ENCODE measurements around the gene EMB. TPM values are rescaled to one million over a fixed set of nuclear protein-coding genes. Genes with fewer than 3 reads are reported as not detected.
"Not testable (repeated sequence)": the region's sequence is repeated elsewhere in the genome, so short reads cannot be mapped to it uniquely, and the experiment has no call there.

Gene EMB
- polyA plus RNA-seq, 3 donors, result 2.8 to 4.4 (median 4.2) TPM

- DNase-seq (ENCODE audit: low read depth in 3 of 3, low spot score in 2 of 3), result not testable (repeated sequence)
These were observed 17.8 kb downstream of the EMB start for GRCh38 chr5:50423100-50423799.

DNA sequence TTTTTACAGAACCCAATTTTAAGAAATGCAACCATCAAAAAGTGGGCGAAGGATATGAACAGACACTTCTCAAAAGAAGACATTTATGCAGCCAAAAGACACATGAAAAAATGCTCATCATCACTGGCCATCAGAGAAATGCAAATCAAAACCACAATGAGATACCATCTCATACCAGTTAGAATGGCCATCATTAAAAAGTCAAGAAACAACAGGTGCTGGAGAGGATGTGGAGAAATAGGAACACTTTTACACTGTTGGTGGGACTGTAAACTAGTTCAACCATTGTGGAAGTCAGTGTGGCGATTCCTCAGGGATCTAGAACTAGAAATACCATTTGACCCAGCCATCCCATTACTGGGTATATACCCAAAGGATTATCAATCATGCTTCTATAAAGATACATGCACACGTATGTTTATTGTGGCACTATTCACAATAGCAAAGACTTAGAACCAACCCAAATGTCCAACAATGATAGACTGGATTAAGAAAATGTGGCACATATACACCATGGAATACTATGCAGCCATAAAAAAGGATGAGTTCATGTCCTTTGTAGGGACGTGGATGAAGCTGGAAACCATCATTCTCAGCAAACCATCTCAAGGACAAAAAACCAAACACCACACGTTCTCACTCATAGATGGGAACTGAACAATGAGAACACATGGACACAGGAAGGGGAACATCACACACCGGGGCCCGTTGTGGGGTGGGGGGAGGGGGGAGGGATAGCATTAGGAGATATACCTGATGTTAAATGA, 19.7 kb downstream of the EMB start:
- DNase-seq (ENCODE audit: low read depth in 3 of 3, low spot score in 2 of 3), result not testable (repeated sequence)

DNA sequence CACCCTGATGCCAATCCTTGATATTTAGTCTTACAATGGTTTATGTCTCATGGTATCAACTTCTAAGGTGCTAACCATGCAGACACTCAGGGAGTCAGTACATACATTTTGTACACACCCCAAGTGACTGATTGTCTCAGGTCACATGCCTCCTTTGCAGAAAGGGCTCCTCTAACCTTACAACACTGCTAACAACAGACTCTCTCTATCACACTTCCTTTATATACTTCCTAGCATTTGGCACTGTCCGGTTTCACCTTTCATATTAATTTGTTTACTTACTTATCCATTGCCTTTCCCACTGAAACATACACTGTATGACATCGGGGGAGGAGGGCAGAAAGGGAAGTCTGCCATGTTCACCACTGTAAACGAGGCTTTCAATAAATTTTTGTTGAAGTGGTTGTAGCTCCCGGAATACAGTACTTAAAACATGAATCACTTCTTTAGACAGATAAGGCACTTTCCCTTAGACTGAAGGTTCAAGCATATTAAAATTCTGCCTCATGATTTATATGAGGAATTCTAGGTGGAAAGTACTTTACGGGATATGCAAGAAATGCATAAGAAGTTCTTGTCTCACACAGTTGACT, 20.6 kb downstream of the EMB start:
- no peak for DNase-seq (ENCODE audit: low read depth in 3 of 3, low spot score in 2 of 3)

- not testable (repeated sequence) for DNase-seq (ENCODE audit: low read depth in 3 of 3, low spot score in 2 of 3)
These were observed 21.4 kb downstream of the EMB start for GRCh38 chr5:50419656-50420055.

DNA sequence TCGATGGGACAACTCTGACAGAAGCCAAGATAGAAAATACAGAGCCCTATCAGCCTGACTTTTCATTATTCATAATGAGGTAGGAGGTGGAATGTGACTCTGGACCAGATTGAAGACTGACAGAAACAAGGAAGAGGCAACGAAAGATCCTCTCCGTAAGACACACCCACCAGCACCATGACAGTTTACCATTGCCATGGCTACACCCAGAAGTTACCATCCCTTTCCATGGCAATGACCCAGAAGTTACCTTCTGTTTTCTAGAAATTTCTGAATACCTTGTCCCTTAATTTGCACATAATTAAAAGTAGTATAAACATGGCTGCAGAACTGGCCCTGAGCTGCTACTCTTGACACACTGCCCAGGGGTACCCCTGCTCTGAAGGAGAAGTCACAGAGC, 24.5 kb downstream of the EMB start:
- DNase-seq (ENCODE audit: low read depth in 3 of 3, low spot score in 2 of 3), result not testable (repeated sequence)

DNA sequence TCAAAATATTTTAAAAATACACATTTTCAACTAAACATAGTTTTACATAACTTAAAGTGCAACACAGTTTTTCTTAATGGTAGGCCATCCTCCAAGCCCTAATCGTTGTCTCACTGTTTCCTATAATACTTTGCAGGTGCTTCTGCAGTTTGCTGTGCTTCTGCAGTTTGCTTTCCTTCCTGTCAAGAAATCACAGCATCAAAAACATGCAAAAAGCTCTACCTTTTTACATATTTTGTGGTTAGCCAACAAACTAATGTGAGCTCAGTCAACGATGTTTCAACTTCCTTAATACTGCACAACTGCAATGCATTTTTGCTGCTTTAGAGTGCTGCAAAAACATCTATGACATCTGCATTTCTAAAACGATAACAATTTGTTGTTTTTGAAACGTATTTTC, 25.2 kb downstream of the EMB start:
- no peak for DNase-seq (ENCODE audit: low read depth in 3 of 3, low spot score in 2 of 3)

DNA sequence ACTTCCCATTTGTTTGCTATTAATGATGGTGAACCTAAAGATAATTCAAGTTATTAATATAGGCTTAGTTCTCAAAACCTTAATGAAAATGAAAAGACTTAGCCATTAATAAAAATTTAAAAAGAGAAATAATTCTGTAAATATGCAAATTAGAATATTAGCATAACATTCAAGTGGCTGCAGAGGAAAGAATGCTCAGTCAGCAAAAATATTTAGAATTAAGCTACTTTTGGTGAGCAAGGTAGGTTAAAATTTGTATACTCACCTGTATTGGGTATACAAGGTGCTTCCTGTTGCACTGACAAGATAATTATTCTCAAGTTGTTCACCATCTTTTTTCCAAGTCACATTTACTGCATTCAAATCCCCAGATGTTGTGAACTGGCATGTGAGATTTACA, 30.2 kb downstream of the EMB start:
- DNase-seq (ENCODE audit: low read depth in 3 of 3, low spot score in 2 of 3), result not testable (repeated sequence)

GRCh38 chr5:50406877-50407276, 34.2 kb downstream of the EMB start:
- DNase-seq (ENCODE audit: low read depth in 3 of 3, low spot score in 2 of 3), result no peak

DNA sequence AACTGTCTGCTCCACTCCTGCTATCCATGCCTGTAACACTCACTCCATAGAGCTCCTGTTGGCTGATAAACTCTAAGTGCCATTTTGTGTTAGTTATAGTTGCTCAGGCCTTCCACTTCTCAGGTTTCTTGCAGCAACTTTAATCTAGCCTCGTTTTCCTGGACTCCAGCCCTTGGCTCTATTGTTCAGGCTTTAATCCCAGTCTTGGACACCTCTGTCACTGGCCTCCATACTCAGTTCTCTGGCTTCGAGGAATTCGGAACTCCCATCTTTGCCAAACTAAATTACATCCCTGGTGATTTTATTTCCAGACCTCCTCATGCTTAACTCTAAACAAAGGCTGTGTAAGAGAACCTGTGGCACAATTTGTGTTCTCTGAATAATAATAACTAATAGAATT, 39.8 kb downstream of the EMB start:
- DNase-seq (ENCODE audit: low read depth in 3 of 3, low spot score in 2 of 3), result no peak

DNA sequence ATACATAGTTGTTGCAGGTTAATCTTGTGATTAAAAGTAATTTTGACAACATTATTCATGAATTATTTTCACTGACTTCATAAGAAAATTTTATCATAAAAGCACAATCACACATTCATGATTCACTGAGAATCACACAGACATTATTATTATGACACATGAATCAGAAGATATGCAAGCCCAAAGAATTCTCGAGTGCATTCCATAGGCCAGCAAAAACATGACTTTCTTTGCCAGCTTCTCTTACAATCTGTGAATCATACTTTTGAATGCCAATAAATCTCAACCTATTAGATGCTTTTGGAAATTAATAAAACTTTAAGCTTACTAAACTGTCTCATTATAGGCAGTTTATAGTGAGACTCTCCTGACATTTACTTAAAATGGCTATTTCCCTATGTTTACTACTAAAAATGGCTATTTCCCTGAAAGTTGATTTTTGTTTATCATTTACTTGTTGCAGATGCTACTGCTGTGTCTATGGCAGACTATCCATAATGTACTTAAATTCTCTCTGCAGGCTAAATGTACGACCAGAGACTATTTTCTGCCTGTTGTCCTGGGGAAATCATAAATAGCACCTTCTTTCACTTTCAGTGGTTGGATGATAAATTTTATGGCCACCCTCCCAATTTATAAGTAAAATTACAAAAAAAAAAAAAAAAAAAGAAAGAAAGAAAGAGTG, 47.0 kb downstream of the EMB start:
- not testable (repeated sequence) for DNase-seq (ENCODE audit: low read depth in 3 of 3, low spot score in 2 of 3)

DNA sequence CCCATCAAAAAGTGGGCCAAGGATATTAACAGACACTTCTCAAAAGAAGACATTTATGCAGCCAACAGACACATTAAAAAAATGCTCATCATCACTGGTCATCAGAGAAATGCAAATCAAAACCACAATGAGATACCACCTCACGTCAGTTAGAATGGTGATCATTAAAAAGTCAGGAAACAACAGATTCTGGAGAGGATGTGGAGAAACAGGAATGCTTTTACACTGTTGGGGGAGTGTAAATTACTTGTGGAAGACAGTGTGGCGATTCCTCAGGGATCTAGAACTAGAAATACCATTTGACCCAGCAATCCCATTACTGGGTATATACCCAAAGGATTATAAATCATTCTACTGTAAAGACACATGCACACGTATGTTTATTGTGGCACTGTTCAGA, 48.8 kb downstream of the EMB start:
- not testable (repeated sequence) for DNase-seq (ENCODE audit: low read depth in 3 of 3, low spot score in 2 of 3)

DNA sequence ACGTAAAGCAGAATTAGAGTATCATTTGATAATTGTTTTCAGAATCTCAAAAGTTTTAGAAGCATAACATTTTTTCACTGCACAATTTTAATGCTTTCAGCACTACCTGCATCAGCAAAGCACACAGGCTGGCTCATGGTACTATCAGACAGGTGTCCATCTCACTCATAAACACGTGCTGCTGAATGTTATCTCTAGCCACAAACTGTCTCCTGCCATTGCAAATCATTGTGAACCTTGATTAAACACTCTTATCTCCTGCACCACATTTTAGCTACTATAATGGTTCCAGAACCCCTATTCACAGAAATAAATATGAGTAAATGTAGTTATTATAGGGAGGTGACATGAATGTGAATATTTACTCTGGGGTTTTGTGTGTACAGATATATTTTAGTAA, 56.7 kb downstream of the EMB start:
- not testable (repeated sequence) for DNase-seq (ENCODE audit: low read depth in 3 of 3, low spot score in 2 of 3)

- not testable (repeated sequence) for DNase-seq (ENCODE audit: low read depth in 3 of 3, low spot score in 2 of 3)
These were observed 64.4 kb downstream of the EMB start for GRCh38 chr5:50376696-50377095.

GRCh38 chr5:50369287-50370033, 71.6 kb downstream of the EMB start:
- DNase-seq (ENCODE audit: low read depth in 3 of 3, low spot score in 2 of 3), result not testable (repeated sequence)

GRCh38 chr5:50365426-50366251, 75.4 kb downstream of the EMB start:
- no peak for DNase-seq (ENCODE audit: low read depth in 3 of 3, low spot score in 2 of 3)

DNA sequence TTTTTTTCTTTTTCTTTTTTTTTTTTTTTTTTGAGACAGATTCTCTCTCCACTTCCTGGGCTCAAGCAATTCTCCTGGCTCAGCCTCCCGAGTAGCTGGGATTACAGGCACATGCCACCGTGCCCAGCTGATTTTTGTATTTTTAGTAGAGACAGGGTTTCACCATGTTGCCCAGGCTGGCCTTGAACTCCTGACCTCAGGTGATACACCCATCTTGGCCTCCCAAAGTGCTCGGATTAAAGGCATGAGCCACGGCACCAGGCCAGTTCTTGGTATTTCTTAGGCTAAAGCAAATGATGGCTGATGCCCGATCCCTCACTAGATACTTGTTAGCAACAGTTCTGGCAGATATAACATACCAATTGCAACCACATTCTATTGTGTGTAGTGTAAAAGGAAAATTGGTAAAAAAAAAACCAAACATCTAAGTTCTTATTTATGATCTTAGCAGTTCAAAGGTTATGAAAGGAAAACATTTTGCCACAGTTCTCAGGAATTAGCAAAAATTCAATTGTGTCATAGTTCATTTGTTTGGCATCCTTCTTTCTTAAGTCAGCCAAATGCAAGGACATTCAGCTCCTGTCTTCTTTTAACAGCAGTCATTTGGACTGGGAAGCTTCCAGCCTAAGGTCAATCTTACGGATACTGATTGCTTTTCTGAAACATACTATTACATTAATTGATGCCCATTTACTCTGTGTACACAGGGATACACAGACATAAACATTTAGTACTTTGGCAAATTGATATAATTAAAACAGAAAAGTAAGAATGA, 76.4 kb downstream of the EMB start:
- DNase-seq (ENCODE audit: low read depth in 3 of 3, low spot score in 2 of 3), result not testable (repeated sequence)

DNA sequence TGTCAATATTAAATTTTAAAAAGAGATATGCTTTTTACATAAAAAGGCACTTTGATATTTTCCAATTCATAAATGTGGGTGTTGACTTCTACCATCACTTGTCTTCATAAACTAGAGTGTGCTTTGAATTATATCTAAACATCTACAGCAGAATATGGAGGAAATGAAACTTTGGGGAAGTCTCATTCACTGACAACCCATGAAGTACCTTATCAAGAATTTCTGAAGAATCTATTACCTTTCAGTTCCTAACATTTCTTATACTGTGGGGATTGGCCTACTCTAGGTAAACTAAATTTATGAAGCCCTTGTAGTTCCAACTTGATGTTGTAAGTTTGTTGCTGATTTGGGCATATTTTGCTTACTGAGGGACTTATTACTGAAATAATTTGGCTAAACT, 81.9 kb downstream of the EMB start:
- DNase-seq (ENCODE audit: low read depth in 3 of 3, low spot score in 2 of 3), result no peak

- DNase-seq (ENCODE audit: low read depth in 3 of 3, low spot score in 2 of 3), result no peak
These were observed 88.7 kb downstream of the EMB start for GRCh38 chr5:50352382-50352781.
